ENCODE data around the gene ADGRV1.

Gene ADGRV1

DNA sequence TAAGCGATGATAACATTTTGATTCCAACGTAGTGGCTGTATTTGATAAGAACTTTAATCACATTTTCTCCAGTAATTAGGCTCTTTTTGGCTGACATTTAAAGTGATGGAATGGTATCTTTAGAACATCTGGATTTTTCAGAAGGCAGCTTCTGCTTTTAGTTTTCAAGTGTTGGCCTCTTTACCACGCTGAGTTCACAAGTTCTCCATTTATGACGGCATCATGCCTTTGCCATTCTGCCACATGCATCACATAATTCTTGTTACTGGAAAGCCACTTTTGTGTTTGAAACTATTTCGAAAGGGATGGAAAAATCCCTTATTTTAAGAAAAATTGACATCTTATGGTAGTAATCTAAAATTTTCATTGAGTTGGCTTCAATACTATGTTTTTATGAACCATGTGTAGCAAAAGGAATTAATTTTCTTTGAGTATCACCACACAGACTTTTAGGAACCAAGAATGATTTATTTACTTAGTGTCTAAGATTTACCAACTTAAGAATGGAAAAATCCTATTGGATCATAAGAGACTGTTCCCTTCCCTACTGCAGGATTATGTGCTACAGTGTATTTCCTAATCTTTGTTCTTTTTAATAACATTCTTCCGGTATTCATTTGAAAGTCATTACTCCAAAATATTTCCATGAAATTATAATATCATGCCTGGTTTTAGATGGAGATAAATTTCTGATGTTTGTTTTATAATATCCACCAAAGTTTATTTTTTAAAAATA lies 344.2 kb downstream of the ADGRV1 start:
- no peak overlapping the region for H3K4me3 ChIP-seq (ENCODE audit: low read depth, low read length)
- TF ChIP-seq, protein P1, sequence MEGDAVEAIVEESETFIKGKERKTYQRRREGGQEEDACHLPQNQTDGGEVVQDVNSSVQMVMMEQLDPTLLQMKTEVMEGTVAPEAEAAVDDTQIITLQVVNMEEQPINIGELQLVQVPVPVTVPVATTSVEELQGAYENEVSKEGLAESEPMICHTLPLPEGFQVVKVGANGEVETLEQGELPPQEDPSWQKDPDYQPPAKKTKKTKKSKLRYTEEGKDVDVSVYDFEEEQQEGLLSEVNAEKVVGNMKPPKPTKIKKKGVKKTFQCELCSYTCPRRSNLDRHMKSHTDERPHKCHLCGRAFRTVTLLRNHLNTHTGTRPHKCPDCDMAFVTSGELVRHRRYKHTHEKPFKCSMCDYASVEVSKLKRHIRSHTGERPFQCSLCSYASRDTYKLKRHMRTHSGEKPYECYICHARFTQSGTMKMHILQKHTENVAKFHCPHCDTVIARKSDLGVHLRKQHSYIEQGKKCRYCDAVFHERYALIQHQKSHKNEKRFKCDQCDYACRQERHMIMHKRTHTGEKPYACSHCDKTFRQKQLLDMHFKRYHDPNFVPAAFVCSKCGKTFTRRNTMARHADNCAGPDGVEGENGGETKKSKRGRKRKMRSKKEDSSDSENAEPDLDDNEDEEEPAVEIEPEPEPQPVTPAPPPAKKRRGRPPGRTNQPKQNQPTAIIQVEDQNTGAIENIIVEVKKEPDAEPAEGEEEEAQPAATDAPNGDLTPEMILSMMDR (conservative IDR thresholded peaks at IDR 0.05; ENCODE audit: low read depth, low read length), result no peak
- no peak for DNase-seq (ENCODE audit: low read depth)

DNA sequence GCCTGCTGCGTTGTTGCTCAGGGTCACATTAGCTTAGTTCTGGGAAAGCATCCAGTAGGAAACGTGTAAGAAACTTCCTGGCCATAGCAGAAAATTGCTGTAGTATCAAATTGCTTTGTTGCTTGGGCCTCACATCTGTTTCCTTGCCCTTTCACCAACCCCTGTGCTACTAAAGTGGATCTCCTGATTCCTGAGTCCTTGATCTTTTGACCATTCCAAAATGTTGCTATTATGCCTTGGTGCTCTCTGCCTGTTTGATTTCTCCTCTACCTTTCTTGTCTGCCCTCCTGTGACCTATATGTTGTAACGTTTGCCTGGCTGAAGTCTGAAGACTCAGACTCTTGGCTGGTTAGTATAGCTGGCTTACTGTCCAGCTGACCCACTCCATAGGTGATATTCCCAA lies 350.5 kb downstream of the ADGRV1 start:
- TF ChIP-seq, protein P1 (conservative IDR thresholded peaks at IDR 0.05; ENCODE audit: low read depth, low read length), result no peak
- DNase-seq (ENCODE audit: low read depth), result peak; percentile 81
- no peak overlapping the region for H3K4me3 ChIP-seq (ENCODE audit: low read depth, low read length)

DNA sequence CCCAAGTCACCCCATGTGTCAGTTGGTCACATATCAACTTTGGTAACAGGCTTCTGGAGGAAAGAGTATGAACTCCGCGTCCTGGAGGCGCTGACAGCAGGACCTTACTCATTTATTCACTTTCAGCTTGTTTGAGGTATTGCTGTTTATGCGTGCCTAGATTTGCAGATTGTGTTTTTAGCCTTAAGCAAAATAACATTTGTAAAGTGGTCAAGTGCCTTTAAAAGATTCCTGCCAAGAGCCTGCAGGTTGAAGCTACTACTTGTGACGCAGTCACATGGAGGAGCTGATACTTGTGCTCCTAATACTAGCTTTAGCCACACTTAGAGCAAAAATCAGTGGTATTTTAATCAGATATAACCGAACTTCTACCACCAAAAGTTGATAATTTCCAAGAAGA lies 351.3 kb downstream of the ADGRV1 start:
- TF ChIP-seq, protein P1 (conservative IDR thresholded peaks at IDR 0.05; ENCODE audit: low read depth, low read length), result no peak
- no peak for DNase-seq (ENCODE audit: low read depth)
- H3K4me3 ChIP-seq (ENCODE audit: low read depth, low read length), result no peak overlapping the region

DNA sequence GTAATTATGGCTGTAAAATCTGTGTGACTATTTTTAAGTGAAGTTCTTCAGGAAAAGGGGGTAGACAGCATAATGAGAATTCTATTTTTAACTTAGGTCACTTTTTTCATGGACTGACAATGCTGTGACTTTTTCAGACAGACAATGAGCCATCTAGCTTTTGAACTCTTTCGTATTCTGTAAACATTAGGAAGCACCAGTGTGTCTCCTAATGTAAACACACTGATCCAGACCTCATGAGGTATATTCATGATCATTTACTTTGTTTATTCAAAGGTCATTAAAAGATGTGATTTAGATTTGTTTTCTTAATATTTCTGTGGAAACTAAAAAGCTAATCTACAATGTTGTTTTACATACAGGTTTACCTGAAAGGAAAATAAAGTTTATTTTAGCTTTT lies 352.6 kb downstream of the ADGRV1 start:
- TF ChIP-seq, protein P1 (conservative IDR thresholded peaks at IDR 0.05; ENCODE audit: low read depth, low read length), result no peak
- no peak overlapping the region for H3K4me3 ChIP-seq (ENCODE audit: low read depth, low read length)
- no peak for DNase-seq (ENCODE audit: low read depth)

DNA sequence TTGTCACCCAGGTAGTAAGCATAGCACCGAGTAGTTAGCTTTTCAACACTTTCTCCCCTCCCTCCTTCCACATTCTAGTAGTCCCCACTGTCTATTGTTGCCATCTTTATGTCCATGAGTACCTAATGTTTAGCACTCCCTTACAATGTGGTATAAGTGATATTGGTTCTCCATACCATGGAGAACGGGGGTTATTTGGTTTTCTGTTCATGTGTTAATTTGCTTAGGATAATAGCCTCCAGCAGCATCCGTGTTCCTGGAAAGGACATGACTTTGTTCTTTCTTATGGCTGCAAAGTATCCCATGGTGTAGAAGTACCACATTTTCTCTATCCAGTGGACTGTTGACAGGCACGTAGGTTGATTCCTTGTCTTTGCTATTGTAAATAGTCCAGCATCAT lies 353.9 kb downstream of the ADGRV1 start:
- TF ChIP-seq, protein P1 (conservative IDR thresholded peaks at IDR 0.05; ENCODE audit: low read depth, low read length), result no peak
- H3K4me3 ChIP-seq (ENCODE audit: low read depth, low read length), result no peak overlapping the region
- DNase-seq (ENCODE audit: low read depth), result no peak

DNA sequence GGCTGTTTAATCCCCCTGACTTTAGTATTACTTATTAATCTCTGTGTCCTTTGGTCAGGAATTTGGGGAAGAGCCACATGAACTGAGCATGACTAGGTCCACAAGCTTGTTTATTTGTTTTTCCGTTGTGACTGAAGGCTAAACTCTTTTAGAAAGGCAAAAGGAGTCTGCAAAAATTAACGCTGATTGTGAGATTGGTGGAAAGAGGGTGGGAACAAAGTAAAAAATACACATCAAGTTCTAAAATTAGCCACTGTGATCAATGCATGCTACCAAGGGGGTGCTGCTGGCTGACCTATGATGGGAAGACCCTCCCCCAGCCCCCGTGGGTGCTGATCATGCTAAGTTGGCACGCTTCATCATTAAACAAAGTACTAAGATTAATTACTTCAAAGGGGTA lies 356.8 kb downstream of the ADGRV1 start:
- DNase-seq (ENCODE audit: low read depth), result no peak
- no peak overlapping the region for H3K4me3 ChIP-seq (ENCODE audit: low read depth, low read length)
- TF ChIP-seq, protein P1 (conservative IDR thresholded peaks at IDR 0.05; ENCODE audit: low read depth, low read length), result no peak

All from choroid plexus epithelial cell (primary cell).